ENCODE data around the gene ANGPT4. TPM values are rescaled to one million over a fixed set of nuclear protein-coding genes. Genes with fewer than 3 reads are reported as not detected.
A peak's percentile ranks its signal among the peaks of the same experiment; 100 is the strongest.
"Not testable (repeated sequence)": the region's sequence is repeated elsewhere in the genome, so short reads cannot be mapped to it uniquely, and the experiment has no call there.

Gene ANGPT4
- total RNA-seq, 2 experiments from 2014 or later, result not detected

DNA sequence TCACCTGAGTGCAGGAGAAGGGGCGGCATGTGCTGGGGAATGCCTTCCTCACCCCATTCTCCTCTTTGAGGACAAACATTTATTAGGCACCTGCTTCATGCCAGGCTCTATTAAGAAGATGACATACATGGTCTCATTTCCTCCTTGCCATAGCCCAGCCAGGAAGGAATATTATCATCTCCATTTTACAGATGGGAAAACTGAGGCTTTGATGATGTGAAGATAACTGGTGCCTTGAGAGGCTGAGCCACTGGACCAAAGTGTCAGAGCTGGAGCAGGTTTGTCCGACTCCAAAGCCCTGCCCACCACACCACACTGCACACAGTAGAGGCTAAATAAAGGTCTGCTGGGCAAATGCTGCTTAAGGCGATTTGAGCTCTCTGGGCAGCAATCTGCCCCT lies 45.4 kb downstream of the ANGPT4 start:
- Mint-ChIP-seq H3K9me3 (no peaks in the 10 kb centered on the region), H3K27me3 (no peaks in the 10 kb centered on the region), H3K27ac (no peak overlapping the region), H3K4me3 (no peak overlapping the region), H3K36me3 (no peaks in the 10 kb centered on the region), H3K4me1 (peaks cover 7% of the 10 kb centered on the region)
- POLR2A ChIA-PET, result no interaction called here
- no peak for ATAC-seq (ENCODE audit: low read depth)
- no peak for DNase-seq

DNA sequence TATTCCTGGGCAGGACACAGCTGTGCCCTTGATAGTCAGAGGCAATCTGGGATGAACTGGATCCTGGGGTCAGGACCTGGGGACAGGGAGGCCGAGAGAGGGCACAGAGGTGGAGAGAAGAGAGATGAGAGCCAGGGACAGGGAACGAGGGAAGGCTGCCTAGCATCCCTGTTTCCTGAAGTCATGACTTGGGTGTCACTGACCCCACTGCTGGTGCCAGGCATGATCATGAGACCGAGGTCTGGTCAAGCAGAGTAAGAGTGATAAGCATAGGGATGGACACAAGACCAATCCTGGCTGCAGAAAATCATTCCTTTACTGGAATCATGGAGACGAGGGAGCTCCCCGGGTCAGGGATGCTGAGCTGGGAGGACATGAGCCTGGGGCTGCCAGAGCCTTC lies 46.5 kb downstream of the ANGPT4 start:
- no peak overlapping the region for H3K4me3 Mint-ChIP-seq
- H3K9me3 Mint-ChIP-seq, result no peaks in the 10 kb centered on the region
- POLR2A ChIA-PET, result no interaction called here
- no peaks in the 10 kb centered on the region for H3K36me3 Mint-ChIP-seq
- H3K4me1 Mint-ChIP-seq, result peaks cover 7% of the 10 kb centered on the region
- no peak overlapping the region for H3K27ac Mint-ChIP-seq
- H3K27me3 Mint-ChIP-seq, result no peaks in the 10 kb centered on the region
- DNase-seq (no peak), ATAC-seq (ENCODE audit: low read depth) (no peak)

DNA sequence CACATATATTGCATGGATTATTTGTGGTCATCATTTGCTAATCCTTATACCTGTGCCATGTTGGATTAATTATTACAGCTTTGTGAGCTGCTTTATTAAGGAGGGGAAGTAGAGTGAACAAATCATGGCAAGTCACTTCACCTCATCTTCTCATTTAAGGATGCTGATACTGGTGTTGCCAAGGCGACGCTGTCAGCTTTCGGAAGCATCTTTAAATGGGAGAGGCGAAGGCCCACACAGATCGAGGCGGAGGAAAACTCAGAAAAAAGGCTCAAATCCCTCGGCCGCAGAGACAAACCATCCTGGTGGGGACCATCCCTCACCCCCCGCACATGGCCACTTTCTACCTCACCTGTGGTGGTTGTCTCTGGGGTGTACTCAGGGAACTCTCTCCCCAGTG lies 47.9 kb downstream of the ANGPT4 start:
- no peaks in the 10 kb centered on the region for H3K9me3 Mint-ChIP-seq
- ATAC-seq (ENCODE audit: low read depth) (no peak), DNase-seq (no peak)
- H3K27ac Mint-ChIP-seq, result no peak overlapping the region
- no peaks in the 10 kb centered on the region for H3K27me3 Mint-ChIP-seq
- H3K36me3 Mint-ChIP-seq, result no peaks in the 10 kb centered on the region
- peaks cover 8% of the 10 kb centered on the region for H3K4me1 Mint-ChIP-seq
- no peak overlapping the region for H3K4me3 Mint-ChIP-seq
- POLR2A ChIA-PET, result no interaction called here

DNA sequence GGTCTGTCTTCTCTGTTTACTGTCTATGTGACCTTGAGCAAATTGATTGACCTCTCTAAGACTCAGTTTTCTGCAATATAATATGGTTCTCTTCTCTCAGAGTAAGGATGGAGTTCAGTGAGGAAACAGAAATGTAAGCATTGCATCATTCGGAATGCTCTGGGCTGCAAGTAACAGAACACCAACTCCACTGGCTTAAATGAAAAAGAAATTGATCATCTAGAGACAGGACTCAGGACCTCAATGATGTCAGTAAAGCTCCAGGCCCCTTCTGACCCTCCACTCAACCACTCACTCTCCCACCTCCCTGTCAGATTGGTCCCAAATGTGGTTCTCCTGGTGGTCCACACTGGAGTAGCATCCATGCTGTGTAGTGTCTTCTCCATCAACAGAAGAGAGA lies 50.7 kb downstream of the ANGPT4 start:
- ATAC-seq (ENCODE audit: low read depth) (no peak), DNase-seq (no peak)
- Mint-ChIP-seq H3K27me3 (no peaks in the 10 kb centered on the region), H3K27ac (no peak overlapping the region), H3K4me3 (no peak overlapping the region), H3K9me3 (no peaks in the 10 kb centered on the region), H3K4me1 (peaks cover 15% of the 10 kb centered on the region), H3K36me3 (no peaks in the 10 kb centered on the region)
- POLR2A ChIA-PET, result no interaction called here

DNA sequence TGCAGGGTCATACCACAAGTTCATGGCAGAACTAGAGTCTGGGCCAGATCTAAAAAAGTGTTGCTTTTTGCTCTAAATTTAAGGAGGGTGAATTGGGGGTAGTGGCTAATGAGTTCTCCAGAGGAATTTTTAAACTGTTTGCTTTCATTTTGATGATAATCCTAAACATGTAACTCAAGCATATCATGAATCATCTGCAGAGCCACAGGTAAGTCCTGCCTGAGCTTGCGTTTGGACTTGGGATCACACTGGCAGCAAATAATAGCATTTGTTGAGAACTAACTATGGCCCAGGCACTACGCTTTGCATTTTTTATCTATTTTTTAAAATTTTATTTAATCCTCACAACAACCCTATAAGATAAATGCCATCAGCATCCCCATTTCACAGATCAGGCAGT lies 55.2 kb downstream of the ANGPT4 start:
- Mint-ChIP-seq H3K4me1 (peaks cover 55% of the 10 kb centered on the region), H3K36me3 (peaks cover 8% of the 10 kb centered on the region), H3K27ac (no peak overlapping the region), H3K4me3 (no peak overlapping the region), H3K9me3 (no peaks in the 10 kb centered on the region), H3K27me3 (no peaks in the 10 kb centered on the region)
- POLR2A ChIA-PET, result interaction anchor here (3.3 kb wide), 1 partner anchor 27 kb away, joined by 17 read pairs; the partner anchor contains the start of gene FAM110A
- DNase-seq (no peak), ATAC-seq (ENCODE audit: low read depth) (no peak)

DNA sequence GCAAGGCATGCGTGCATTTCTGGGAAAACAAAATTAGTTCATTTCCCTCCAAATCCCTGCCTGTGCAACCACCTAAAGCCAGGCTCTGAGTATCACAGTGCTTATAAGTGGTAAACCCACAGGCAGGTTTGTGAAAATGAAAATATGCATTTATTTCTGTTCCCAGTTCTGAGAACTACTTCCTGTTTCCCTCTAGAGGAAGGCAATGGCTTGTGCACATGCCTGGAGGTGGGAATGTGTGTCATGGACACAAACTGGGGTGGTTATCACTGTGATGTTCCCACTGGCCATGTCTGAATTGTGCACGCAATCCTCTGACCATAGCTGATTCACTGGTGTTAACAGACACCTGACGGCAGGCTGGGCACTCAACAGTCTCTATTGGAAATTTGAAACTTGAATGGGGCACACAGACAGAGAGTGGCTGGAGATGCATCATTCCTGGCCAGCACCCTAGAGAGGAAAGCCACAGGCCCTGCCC lies 56.3 kb downstream of the ANGPT4 start:
- DNase-seq, result no peak
- Mint-ChIP-seq H3K4me3 (peak overlapping the region; percentile 63), H3K9me3 (no peaks in the 10 kb centered on the region), H3K36me3 (peaks cover 8% of the 10 kb centered on the region), H3K27me3 (no peaks in the 10 kb centered on the region), H3K4me1 (peaks cover 66% of the 10 kb centered on the region), H3K27ac (peak overlapping the region; percentile 84)
- peak; percentile 48 for ATAC-seq (ENCODE audit: low read depth)
- POLR2A ChIA-PET, result interaction anchor here (2.1 to 3.3 kb wide), 2 partner anchors 13 to 26 kb away, joined by 13 to 17 read pairs; partner anchors contain the start of gene FAM110A

DNA sequence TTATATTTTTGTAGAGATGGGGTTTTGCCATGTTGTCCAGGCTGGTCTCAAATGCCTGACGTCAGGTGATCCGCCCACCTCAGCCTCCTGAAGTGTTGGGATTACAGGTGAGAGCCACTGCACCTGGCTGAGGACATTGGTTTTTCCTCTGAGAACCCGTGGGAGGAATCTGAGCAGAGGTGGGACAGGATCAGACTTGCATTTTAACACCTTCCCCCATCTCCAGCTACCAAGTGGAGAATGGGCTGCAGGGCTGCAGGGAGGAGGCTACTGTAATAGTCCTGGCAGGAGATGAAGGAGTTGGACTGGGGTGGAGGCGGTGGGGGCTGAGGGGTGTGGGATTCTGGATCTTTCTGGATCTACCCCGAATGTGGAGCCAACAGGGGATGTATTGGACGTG lies 58.1 kb downstream of the ANGPT4 start:
- H3K9me3 Mint-ChIP-seq, result no peaks in the 10 kb centered on the region
- H3K4me3 Mint-ChIP-seq, result peak overlapping the region; percentile 20
- peaks cover 72% of the 10 kb centered on the region for H3K4me1 Mint-ChIP-seq
- DNase-seq (no peak), ATAC-seq (ENCODE audit: low read depth) (no peak)
- no peaks in the 10 kb centered on the region for H3K27me3 Mint-ChIP-seq
- POLR2A ChIA-PET, result interaction anchor here (1.3 to 3.3 kb wide), 2 partner anchors 10 to 24 kb away, joined by 4 to 17 read pairs; partner anchors contain the start of gene FAM110A
- H3K27ac Mint-ChIP-seq, result peak overlapping the region; percentile 84
- H3K36me3 Mint-ChIP-seq, result peaks cover 16% of the 10 kb centered on the region

DNA sequence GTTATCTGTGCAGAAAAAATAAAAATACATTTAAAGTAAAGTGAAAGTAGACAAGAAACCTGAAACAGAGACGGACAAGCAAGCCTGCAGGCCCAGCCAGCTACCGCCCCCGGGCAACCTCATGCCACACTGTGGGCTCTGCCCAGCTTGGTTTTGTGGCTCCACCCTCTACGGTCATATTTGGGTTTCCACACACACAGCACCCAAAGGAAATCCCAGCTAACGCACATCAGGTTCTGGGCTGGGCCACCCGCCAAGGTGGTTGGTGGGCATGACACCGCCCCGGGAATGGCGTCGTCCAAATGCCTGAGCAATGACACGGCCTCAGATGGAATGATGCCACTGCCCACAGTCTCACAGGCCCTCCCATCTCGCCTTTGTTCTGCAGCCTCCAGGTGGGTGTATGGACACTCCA lies 59.8 kb downstream of the ANGPT4 start:
- POLR2A ChIA-PET, result interaction anchor here (1.5 to 2.4 kb wide), 2 partner anchors 10 to 12 kb away, joined by 8 to 18 read pairs; no protein-coding TSS in a partner anchor
- Mint-ChIP-seq H3K9me3 (no peaks in the 10 kb centered on the region), H3K27me3 (no peaks in the 10 kb centered on the region), H3K4me1 (peaks cover 81% of the 10 kb centered on the region), H3K36me3 (peaks cover 27% of the 10 kb centered on the region), H3K27ac (peak overlapping the region; percentile 84), H3K4me3 (peak overlapping the region; percentile 71)
- ATAC-seq (ENCODE audit: low read depth) (peak; percentile 58), DNase-seq (peak; percentile 64)

DNA sequence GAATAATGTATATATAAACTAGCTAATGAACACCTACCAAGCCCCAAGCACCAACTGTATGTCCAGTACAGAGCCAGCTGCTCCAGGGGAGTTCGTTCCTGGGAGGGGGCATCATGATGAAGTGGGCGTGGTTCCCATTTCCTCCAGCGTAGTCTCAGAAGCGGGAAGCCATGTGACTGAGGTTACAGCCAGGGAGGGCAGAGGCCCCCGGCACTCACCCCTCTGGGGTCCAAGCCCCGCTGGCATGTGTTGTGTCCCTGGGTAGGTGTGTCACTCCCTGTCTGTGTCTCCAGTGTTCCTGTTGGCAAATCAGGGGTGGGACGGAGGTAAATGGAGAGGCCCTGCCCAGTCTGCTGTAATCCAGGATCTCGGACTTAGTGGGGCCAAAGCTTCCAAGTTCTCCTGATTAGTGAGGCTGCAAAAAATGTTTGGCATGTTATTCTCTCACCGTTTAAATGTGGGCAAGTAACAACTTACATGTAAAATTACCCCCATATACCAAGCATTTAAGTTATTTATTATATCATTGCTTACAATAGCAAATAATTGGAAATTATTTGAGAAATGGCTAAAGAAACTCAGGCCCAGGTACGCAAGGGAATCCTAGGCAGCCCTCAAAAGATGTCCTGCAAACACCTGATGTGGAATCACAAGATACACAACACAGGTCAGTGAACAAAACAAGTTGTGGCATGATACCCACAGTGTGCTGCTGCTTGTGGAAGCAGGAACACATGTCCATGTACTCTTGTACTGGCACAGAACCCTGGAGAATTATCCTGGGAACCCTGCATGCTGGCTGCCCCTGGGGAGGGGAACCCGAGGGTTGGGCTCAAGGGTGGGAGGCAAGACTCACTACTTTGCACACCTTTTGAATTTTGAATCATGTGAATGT lies 60.4 kb downstream of the ANGPT4 start:
- peak overlapping the region; percentile 84 for H3K27ac Mint-ChIP-seq
- peak overlapping the region; percentile 71 for H3K4me3 Mint-ChIP-seq
- peaks cover 2% of the 10 kb centered on the region for H3K9me3 Mint-ChIP-seq
- ATAC-seq (ENCODE audit: low read depth), result peak; percentile 2
- peaks cover 32% of the 10 kb centered on the region for H3K36me3 Mint-ChIP-seq
- DNase-seq, result no peak
- H3K27me3 Mint-ChIP-seq, result no peaks in the 10 kb centered on the region
- POLR2A ChIA-PET, result interaction anchor here (0.6 to 2.4 kb wide), 5 partner anchors 9 to 26 kb away, joined by 3 to 18 read pairs (median 6); no protein-coding TSS in a partner anchor
- peaks cover 82% of the 10 kb centered on the region for H3K4me1 Mint-ChIP-seq

DNA sequence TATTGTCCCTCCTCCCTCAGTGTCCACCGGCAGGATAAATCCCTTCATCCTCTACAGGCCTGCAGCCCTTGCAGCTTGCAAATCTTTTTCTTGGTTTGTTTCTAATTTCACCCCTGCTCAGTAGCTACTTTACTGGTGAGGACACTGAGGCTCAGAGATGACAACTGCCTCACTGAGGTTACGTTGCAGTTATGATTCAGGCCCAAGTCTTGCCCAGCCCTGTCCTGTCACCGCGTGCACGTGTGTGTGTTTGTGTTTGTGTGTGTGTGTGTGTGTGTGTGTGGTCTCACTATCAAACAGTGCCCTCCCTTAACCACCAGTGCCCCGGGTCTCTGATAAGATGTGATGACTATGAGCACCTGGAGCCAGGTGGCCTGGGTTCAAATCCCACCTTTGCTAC lies 61.5 kb downstream of the ANGPT4 start:
- POLR2A ChIA-PET, result interaction anchor here (1.3 to 2.4 kb wide), 3 partner anchors 8 to 21 kb away, joined by 6 to 18 read pairs (median 11); partner anchors contain the start of gene FAM110A
- ATAC-seq (ENCODE audit: low read depth), result no peak
- H3K27ac Mint-ChIP-seq, result peak overlapping the region; percentile 81
- no peaks in the 10 kb centered on the region for H3K27me3 Mint-ChIP-seq
- H3K9me3 Mint-ChIP-seq, result peaks cover 3% of the 10 kb centered on the region
- no peak overlapping the region for H3K4me3 Mint-ChIP-seq
- peaks cover 39% of the 10 kb centered on the region for H3K36me3 Mint-ChIP-seq
- H3K4me1 Mint-ChIP-seq, result peaks cover 77% of the 10 kb centered on the region
- DNase-seq, result no peak

DNA sequence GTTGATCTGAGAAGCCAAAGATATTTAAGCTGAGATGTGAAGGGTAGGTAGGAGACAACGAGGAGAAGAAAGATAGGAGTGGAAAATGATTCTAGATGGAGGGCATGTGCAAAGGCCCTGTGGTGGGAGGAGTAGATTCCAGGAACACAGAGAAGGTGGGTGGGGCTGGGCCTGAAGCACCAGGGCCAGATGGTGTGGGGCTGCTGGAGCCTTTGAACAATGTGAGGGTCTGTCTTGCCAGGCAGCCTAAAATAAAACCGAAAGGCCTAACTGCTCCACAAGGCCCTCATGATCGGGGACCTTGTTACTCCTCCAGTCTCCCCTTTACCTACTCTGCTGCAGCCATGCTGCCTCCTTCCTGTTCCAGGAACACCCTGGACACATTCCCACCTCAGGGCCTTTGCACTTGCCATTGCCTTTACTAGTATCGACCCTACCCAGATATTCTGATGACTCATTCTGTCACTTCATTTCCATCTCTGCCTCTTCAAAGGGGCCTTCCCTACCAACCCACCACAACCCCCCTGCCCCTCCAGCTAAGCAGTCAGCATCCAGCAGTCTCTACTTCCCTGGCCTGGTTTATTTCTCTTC lies 62.6 kb downstream of the ANGPT4 start:
- Mint-ChIP-seq H3K27ac (peak overlapping the region; percentile 88), H3K4me3 (no peak overlapping the region)
- no peak for ATAC-seq (ENCODE audit: low read depth)

DNA sequence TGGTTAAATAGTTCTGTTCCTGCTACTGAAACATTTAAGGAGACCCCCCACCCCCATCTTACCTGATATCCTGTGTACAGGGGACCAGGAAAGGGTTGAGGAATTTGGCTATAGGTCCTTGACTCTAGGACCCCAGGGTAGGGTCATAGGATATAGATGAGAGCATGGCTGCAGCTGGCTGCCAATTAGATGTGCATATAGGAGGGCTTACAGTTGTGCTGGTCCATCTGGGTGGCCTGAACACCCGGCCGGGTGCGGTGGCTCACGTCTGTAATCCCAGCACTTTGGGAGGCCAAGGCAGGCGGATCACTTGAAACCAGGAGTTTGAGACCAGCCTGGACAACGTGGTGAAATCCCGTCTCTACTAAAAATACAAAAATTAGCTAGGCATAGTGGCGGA lies 67.4 kb downstream of the ANGPT4 start:
- POLR2A ChIA-PET, result interaction anchor here (1.2 to 7.8 kb wide), 2 partner anchors 9 to 16 kb away, joined by 4 to 98 read pairs; partner anchors contain the start of gene FAM110A
- DNase-seq; H3K27me3 Mint-ChIP-seq; ATAC-seq (ENCODE audit: low read depth); H3K9me3 Mint-ChIP-seq; H3K4me3 Mint-ChIP-seq: not testable (repeated sequence)
- peak overlapping the region; percentile 23 for H3K27ac Mint-ChIP-seq
- H3K4me1 Mint-ChIP-seq, result peaks cover 48% of the 10 kb centered on the region
- peaks cover 38% of the 10 kb centered on the region for H3K36me3 Mint-ChIP-seq

More for the DNA sequence above, 62.6 kb downstream of the ANGPT4 start:
- Mint-ChIP-seq H3K9me3 (peaks cover 3% of the 10 kb centered on the region), H3K36me3 (peaks cover 40% of the 10 kb centered on the region), H3K4me1 (peaks cover 67% of the 10 kb centered on the region), H3K27me3 (no peaks in the 10 kb centered on the region)
- POLR2A ChIA-PET, result interaction anchor here (0.5 to 1.6 kb wide), 4 partner anchors 8 to 26 kb away, joined by 3 to 11 read pairs (median 3); partner anchors contain the start of gene FAM110A
- DNase-seq, result no peak

DNA sequence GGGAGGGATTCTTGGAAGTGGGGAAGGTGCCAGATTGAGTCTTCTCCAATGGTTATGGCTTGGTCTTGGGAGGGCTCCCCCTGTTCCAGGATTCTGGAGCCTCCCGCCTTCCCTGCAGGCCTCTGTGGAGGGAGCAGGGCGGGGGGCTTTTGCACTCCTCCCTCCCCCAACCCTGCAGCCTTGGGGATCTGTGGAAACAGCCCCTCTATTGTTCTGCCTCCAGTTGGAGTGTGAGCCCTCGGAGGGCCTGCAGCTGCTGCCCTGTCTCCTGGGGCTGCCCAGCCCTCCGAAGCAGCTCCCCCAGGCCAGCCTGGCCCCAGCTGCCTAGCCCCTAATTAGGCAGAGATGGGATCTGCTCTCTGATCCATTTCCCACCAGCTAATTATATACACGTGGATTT lies 67.9 kb downstream of the ANGPT4 start:
- Mint-ChIP-seq H3K27me3 (no peaks in the 10 kb centered on the region), H3K36me3 (peaks cover 35% of the 10 kb centered on the region), H3K4me1 (peaks cover 47% of the 10 kb centered on the region), H3K9me3 (peaks cover 3% of the 10 kb centered on the region), H3K27ac (no peak overlapping the region), H3K4me3 (no peak overlapping the region)
- DNase-seq (no peak), ATAC-seq (ENCODE audit: low read depth) (no peak)
- POLR2A ChIA-PET, result interaction anchor here (1.2 to 7.8 kb wide), 2 partner anchors 10 to 15 kb away, joined by 4 to 98 read pairs; partner anchors contain the start of gene FAM110A
